ENCODE results near the gene QRICH1. TPM values are rescaled to one million over a fixed set of nuclear protein-coding genes. Genes with fewer than 3 reads are reported as not detected.

QRICH1 gene
- total RNA-seq, 2 experiments from 2014 or later, result 210 to 255 TPM

GRCh38 chr3:48983096-48983495 is 110.8 kb downstream of the QRICH1 start:
- POLR2A ChIA-PET, result no interaction called here

DNA sequence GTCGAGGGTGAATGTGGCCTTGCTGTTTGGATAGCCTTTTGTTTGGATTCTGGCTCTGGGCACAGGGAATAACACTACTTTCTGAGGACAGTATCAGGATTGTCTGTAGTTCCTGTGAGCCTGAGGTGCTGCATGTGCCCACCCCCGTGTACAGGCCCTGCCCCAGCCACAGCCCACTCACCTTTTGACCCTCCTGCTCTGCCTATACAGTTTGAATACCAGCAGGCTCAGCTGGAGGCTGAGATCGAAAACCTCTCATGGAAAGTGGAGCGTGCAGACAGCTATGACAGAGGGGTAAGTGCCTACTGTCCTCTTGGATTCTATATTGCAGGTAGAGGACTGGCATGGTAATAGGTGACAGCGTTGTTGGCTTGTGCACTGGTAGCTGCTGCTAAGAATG is 111.2 kb downstream of the QRICH1 start:
- peaks cover 2% of the 10 kb centered on the region for H3K4me1 Mint-ChIP-seq (ENCODE audit: low read depth)
- Histone ChIP-seq H3K27me3 (ENCODE audit: control insufficient read depth in 1 of 2, insufficient read depth in 2 of 2, low read length in 2 of 2) (no peaks in the 10 kb centered on the region), H3K4me3 (ENCODE audit: low read length) (no peak overlapping the region), H3K4me1 (ENCODE audit: insufficient read depth, low read length) (peaks cover 2% of the 10 kb centered on the region), H3K9me3 (ENCODE audit: control insufficient read depth in 1 of 2, insufficient read depth in 1 of 2, low read length in 2 of 2) (no peaks in the 10 kb centered on the region), H3K27ac (ENCODE audit: low read depth in 1 of 2, low read length in 2 of 2) (no peak overlapping the region), H3K36me3 (ENCODE audit: insufficient read depth, low read length) (peaks cover 75% of the 10 kb centered on the region)
- H3K27ac Mint-ChIP-seq, result no peak overlapping the region
- H3K27me3 Mint-ChIP-seq, result no peaks in the 10 kb centered on the region
- CTCF ChIA-PET, result no interaction called here
- intact Hi-C loops (cut with DNase I, micrococcal nuclease), result loop anchor here in 1 of 2 experiments (10.0 kb wide), 2 partner anchors 292 to 462 kb away; partner anchors contain the start of gene C3orf62
- DNase-seq (no peak), ATAC-seq (ENCODE audit: poor library complexity) (no peak)
- H3K9me3 Mint-ChIP-seq, result no peaks in the 10 kb centered on the region
- no peak overlapping the region for H3K4me3 Mint-ChIP-seq
- peaks cover 70% of the 10 kb centered on the region for H3K36me3 Mint-ChIP-seq (ENCODE audit: low read depth)
- TF ChIP-seq CTCF (IDR thresholded peaks at IDR 0.05), result no peak
- POLR2A ChIA-PET, result no interaction called here

More at GRCh38 chr3:48983096-48983495, 110.8 kb downstream of the QRICH1 start:
- Histone ChIP-seq H3K4me1 (ENCODE audit: insufficient read depth, low read length) (peaks cover 6% of the 10 kb centered on the region), H3K4me3 (ENCODE audit: low read length) (no peak overlapping the region), H3K36me3 (ENCODE audit: insufficient read depth, low read length) (peaks cover 71% of the 10 kb centered on the region), H3K9me3 (ENCODE audit: control insufficient read depth in 1 of 2, insufficient read depth in 1 of 2, low read length in 2 of 2) (no peaks in the 10 kb centered on the region), H3K27me3 (ENCODE audit: control insufficient read depth in 1 of 2, insufficient read depth in 2 of 2, low read length in 2 of 2) (no peaks in the 10 kb centered on the region), H3K27ac (ENCODE audit: low read depth in 1 of 2, low read length in 2 of 2) (no peak overlapping the region)
- H3K27ac Mint-ChIP-seq, result no peak overlapping the region
- peaks cover 6% of the 10 kb centered on the region for H3K4me1 Mint-ChIP-seq (ENCODE audit: low read depth)
- no peak for TF ChIP-seq CTCF (IDR thresholded peaks at IDR 0.05)
- intact Hi-C loops (cut with DNase I, micrococcal nuclease), result loop anchor here in 1 of 2 experiments (10.0 kb wide), 2 partner anchors 292 to 462 kb away; partner anchors contain the start of gene C3orf62
- H3K4me3 Mint-ChIP-seq, result no peak overlapping the region
- H3K36me3 Mint-ChIP-seq (ENCODE audit: low read depth), result peaks cover 69% of the 10 kb centered on the region
- no peaks in the 10 kb centered on the region for H3K9me3 Mint-ChIP-seq
- CTCF ChIA-PET, result no interaction called here
- no peak for DNase-seq
- ATAC-seq (ENCODE audit: poor library complexity), result no peak
- H3K27me3 Mint-ChIP-seq, result no peaks in the 10 kb centered on the region

GRCh38 chr3:48982016-48982415 is 111.9 kb downstream of the QRICH1 start:
- peaks cover 70% of the 10 kb centered on the region for H3K36me3 Mint-ChIP-seq (ENCODE audit: low read depth)
- H3K4me3 Mint-ChIP-seq, result no peak overlapping the region
- Histone ChIP-seq H3K27me3 (ENCODE audit: control insufficient read depth in 1 of 2, insufficient read depth in 2 of 2, low read length in 2 of 2) (no peaks in the 10 kb centered on the region), H3K36me3 (ENCODE audit: insufficient read depth, low read length) (peaks cover 82% of the 10 kb centered on the region), H3K27ac (ENCODE audit: low read depth in 1 of 2, low read length in 2 of 2) (no peak overlapping the region), H3K9me3 (ENCODE audit: control insufficient read depth in 1 of 2, insufficient read depth in 1 of 2, low read length in 2 of 2) (no peaks in the 10 kb centered on the region), H3K4me3 (ENCODE audit: low read length) (no peak overlapping the region), H3K4me1 (ENCODE audit: insufficient read depth, low read length) (no peaks in the 10 kb centered on the region)
- H3K27me3 Mint-ChIP-seq, result no peaks in the 10 kb centered on the region
- ChIA-PET POLR2A (no interaction called here), CTCF (no interaction called here)
- H3K27ac Mint-ChIP-seq, result no peak overlapping the region
- DNase-seq, result no peak
- TF ChIP-seq CTCF (IDR thresholded peaks at IDR 0.05), result no peak
- H3K9me3 Mint-ChIP-seq, result no peaks in the 10 kb centered on the region
- intact Hi-C loops (cut with DNase I, micrococcal nuclease), result loop anchor here in 1 of 2 experiments (10.0 kb wide), 2 partner anchors 293 to 463 kb away; partner anchors contain the start of gene C3orf62
- H3K4me1 Mint-ChIP-seq (ENCODE audit: low read depth), result no peaks in the 10 kb centered on the region
- ATAC-seq (ENCODE audit: poor library complexity), result no peak
